Measurements from ENCODE around the gene FMC1. TPM values are rescaled to one million over a fixed set of nuclear protein-coding genes. Genes with fewer than 3 reads are reported as not detected.

The FMC1 gene
- total RNA-seq, 1 donor from 2014 or later = not detected

DNA sequence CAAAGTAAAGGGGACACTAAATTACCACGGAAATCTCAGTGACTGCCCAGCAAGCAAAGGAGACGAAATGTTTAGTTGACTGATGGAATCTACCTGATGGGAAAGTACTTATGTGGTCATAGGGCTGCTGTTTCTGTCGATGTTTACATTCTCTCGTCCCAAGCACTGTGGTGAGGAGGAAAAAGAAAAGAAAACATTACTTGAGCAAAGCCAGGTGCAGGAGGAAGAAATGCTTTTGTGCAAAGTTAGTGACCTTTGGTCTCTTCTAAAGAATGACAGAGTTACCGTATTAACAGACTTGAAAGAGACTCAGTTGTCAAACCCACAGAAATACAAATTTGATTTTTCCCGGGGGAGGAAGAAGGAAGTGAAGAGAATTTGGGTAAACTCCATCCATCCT, 43.3 kb upstream of the FMC1 start:
- Histone ChIP-seq H3K4me3 (no peak overlapping the region), H3K36me3 (peaks cover 39 to 61% of the 10 kb centered on the region in 2 donors), H3K9me3 (no peaks in the 10 kb centered on the region), H3K27me3 (no peaks in the 10 kb centered on the region), H3K4me1 (no peaks in the 10 kb centered on the region), H3K27ac (no peak overlapping the region)
- no peak for DNase-seq (ENCODE audit: low spot score in 2 of 2)
- intact Hi-C loops (cut with DNase I) = no loop called here
- TF ChIP-seq, protein P1, sequence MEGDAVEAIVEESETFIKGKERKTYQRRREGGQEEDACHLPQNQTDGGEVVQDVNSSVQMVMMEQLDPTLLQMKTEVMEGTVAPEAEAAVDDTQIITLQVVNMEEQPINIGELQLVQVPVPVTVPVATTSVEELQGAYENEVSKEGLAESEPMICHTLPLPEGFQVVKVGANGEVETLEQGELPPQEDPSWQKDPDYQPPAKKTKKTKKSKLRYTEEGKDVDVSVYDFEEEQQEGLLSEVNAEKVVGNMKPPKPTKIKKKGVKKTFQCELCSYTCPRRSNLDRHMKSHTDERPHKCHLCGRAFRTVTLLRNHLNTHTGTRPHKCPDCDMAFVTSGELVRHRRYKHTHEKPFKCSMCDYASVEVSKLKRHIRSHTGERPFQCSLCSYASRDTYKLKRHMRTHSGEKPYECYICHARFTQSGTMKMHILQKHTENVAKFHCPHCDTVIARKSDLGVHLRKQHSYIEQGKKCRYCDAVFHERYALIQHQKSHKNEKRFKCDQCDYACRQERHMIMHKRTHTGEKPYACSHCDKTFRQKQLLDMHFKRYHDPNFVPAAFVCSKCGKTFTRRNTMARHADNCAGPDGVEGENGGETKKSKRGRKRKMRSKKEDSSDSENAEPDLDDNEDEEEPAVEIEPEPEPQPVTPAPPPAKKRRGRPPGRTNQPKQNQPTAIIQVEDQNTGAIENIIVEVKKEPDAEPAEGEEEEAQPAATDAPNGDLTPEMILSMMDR (IDR thresholded peaks at IDR 0.05) = no peak

DNA sequence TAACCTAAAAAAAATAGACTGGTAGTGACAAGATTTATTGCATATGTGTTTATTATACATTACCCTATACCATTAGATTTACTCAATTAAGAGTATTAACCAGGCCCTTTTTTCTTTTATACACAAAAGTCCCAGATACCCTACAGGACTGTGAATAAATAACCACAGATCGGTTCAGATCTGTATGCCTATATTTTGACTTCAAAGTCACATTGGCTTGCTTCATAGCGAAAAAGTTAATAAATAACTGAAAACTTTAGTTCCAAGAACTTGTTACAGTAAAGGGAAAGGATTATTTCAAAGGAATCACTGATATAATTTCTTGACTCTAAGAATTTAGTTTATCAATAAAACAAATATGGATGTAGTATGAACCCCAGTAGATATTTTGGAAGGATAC, 41.8 kb upstream of the FMC1 start:
- no peak for DNase-seq (ENCODE audit: low spot score in 2 of 2)
- H3K4me3 ChIP-seq = no peak overlapping the region
- H3K27ac ChIP-seq = no peak overlapping the region
- intact Hi-C loops (cut with DNase I) = no loop called here
- H3K9me3 ChIP-seq = no peaks in the 10 kb centered on the region
- H3K36me3 ChIP-seq = peaks cover 26 to 46% of the 10 kb centered on the region in 2 donors
- H3K4me1 ChIP-seq = no peaks in the 10 kb centered on the region
- TF ChIP-seq, protein P1 (IDR thresholded peaks at IDR 0.05) = no peak
- H3K27me3 ChIP-seq = no peaks in the 10 kb centered on the region

DNA sequence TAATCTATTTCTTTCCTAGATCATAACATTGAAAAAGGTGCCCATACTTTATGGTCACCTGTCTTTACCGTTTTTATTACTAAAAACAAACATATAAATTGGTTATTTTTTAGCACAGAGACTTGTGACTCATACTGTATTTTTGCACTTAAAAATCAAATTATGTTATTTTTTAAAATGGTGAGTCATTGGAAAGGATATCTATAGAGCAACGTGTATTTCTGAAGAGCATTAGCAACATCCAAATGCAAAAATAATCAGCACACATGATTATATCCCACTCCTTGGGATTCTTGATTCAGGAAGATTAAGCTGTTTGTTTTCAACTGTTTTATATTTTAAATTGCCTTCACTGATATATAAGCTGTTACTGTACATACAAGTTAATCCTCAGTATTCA, 40.7 kb upstream of the FMC1 start:
- DNase-seq (ENCODE audit: low spot score in 2 of 2) = no peak
- Histone ChIP-seq H3K27me3 (no peaks in the 10 kb centered on the region), H3K9me3 (no peaks in the 10 kb centered on the region), H3K27ac (no peak overlapping the region), H3K4me1 (no peaks in the 10 kb centered on the region), H3K4me3 (no peak overlapping the region), H3K36me3 (peaks cover 17 to 36% of the 10 kb centered on the region in 2 donors)
- TF ChIP-seq, protein P1 (IDR thresholded peaks at IDR 0.05) = no peak
- intact Hi-C loops (cut with DNase I) = no loop called here

DNA sequence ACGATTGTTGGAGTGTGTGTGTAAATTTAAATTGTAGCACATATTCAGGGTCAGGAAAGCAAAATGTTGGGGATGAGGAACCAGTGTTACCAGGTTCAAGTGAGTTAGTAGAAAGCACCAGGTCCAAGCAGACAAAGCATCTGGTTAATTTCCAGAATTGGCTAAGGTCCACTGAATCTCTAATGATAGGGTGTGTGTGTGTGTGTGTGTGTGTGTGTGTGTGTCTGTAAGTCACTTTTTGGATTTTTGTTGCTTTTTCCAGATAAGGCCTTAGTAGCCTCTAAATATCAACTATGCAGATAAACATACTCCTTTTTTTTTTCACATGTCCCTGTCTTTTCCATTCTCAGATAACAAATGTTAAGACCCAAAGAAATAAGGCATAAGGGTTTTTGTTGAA, 36.6 kb upstream of the FMC1 start:
- peaks cover 0 to 11% of the 10 kb centered on the region in 2 donors for H3K36me3 ChIP-seq
- intact Hi-C loops (cut with DNase I) = no loop called here
- no peaks in the 10 kb centered on the region for H3K4me1 ChIP-seq
- DNase-seq (ENCODE audit: low spot score in 2 of 2) = no peak
- no peaks in the 10 kb centered on the region for H3K27me3 ChIP-seq
- TF ChIP-seq, protein P1 (IDR thresholded peaks at IDR 0.05) = no peak
- H3K9me3 ChIP-seq = no peaks in the 10 kb centered on the region
- H3K27ac ChIP-seq = no peak overlapping the region
- no peak overlapping the region for H3K4me3 ChIP-seq

DNA sequence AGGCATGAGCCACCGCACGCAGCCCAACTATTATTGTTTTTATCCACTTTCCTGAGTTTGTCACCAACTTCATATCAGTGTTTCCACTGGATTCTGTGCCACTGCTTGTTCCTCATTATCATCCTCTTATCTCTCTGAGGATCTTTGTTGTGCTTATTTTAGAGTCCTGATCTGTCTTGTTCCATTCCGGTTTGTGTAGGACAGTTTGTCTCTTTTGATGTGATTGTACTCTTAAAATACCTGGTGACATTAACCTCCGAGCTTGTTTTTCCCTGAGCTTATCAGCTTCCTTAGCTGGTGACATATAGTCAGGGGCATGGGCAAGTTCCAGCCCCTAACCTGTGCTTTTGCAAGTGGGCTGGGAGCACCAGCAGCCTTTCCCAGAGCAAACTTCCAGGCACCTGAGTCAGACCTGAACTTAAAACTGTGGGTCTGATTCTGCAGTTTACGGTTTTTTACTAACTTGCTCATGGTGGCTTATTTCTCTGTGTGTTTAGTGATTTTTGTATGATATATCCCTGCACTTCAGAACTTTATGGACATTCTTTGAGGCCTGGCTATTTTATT, 23.1 kb upstream of the FMC1 start:
- TF ChIP-seq, protein P1 (IDR thresholded peaks at IDR 0.05) = no peak

More for the DNA sequence above, 23.1 kb upstream of the FMC1 start:
- intact Hi-C loops (cut with DNase I) = no loop called here
- no peaks in the 10 kb centered on the region for H3K27me3 ChIP-seq
- no peak overlapping the region for H3K27ac ChIP-seq
- no peaks in the 10 kb centered on the region for H3K36me3 ChIP-seq
- DNase-seq (ENCODE audit: low spot score in 2 of 2) = no peak
- H3K9me3 ChIP-seq = no peaks in the 10 kb centered on the region
- no peaks in the 10 kb centered on the region for H3K4me1 ChIP-seq
- H3K4me3 ChIP-seq = no peak overlapping the region
